MCF 10A (cell line): ENCODE measurements around the gene BAZ1B. TPM values are rescaled to one million over a fixed set of nuclear protein-coding genes. Genes with fewer than 3 reads are reported as not detected.
"Not testable (repeated sequence)": the region's sequence is repeated elsewhere in the genome, so short reads cannot be mapped to it uniquely, and the experiment has no call there.

Experiments
- BruUV-seq: library from RNA; stranded (reverse); fragments of 400-500 nt; replicated peaks from 2 replicates; lab custom pipeline; 2021; lab: Mats Ljungman, UMichigan
- CTCF ChIA-PET: fragments of 300-600 bp; sonication (Branson Sonifier 250); formaldehyde crosslinking; extraction: SDS; loops from one replicate; lab custom pipeline; 2021; ENCODE audit warnings: antibody characterized with exemption, inconsistent platforms; lab: Yijun Ruan, JAX
- POLR2A ChIA-PET: fragments of 300-600, 350-650 bp; sonication (Branson Sonifier 250); formaldehyde crosslinking; extraction: SDS; loops from one replicate; lab custom pipeline; 2020; ENCODE audit warnings: antibody characterized with exemption, inconsistent platforms; lab: Yijun Ruan, JAX
- DNase-seq: peaks from one replicate; pipeline ENCODE4 v3.0.0-alpha.2; 2018; ENCODE audit not compliant: unreplicated experiment
- H3K27ac Mint-ChIP-seq: one replicate; pipeline ENCODE4 v1.8.0; 2022; ENCODE audit warnings: mild to moderate bottlenecking, low read depth, mixed read lengths; ENCODE audit not compliant: unreplicated experiment
- H3K27me3 Mint-ChIP-seq: one replicate; pipeline ENCODE4 v1.8.0; 2022; ENCODE audit warnings: mixed read lengths; ENCODE audit not compliant: insufficient read depth, unreplicated experiment
- H3K36me3 Mint-ChIP-seq: one replicate; pipeline ENCODE4 v1.8.0; 2022; ENCODE audit warnings: mild to moderate bottlenecking, moderate library complexity, mixed read lengths; ENCODE audit not compliant: insufficient read depth, unreplicated experiment
- H3K4me1 Mint-ChIP-seq: one replicate; pipeline ENCODE4 v1.8.0; 2022; ENCODE audit warnings: mixed read lengths; ENCODE audit not compliant: insufficient read depth, unreplicated experiment
- H3K4me3 Mint-ChIP-seq: one replicate; pipeline ENCODE4 v1.8.0; 2022; ENCODE audit warnings: mild to moderate bottlenecking, moderate library complexity, mixed read lengths; ENCODE audit not compliant: unreplicated experiment
- H3K9me3 Mint-ChIP-seq: one replicate; pipeline ENCODE4 v1.8.0; 2022; ENCODE audit warnings: mixed read lengths; ENCODE audit not compliant: unreplicated experiment
- intact Hi-C: fragments of 100-400 bp; cut with micrococcal nuclease; formaldehyde crosslinking; loops from 2 replicates; pipeline ENCODE4 v1.14.1; 2022
- total RNA-seq: library from RNA; stranded (reverse); gene quantifications from 2 replicates; pipeline ENCODE4 v1.2.3, GENCODE V29; 2022
- TF ChIP-seq, protein P1 (sequence below): fragments of 200-600 bp; IDR thresholded peaks from one replicate; pipeline ENCODE4 v1.8.0; 2022; ENCODE audit warnings: antibody characterized with exemption, mild to moderate bottlenecking; ENCODE audit not compliant: unreplicated experiment

The BAZ1B gene
- total RNA-seq, 1 experiment from 2014 or later: 86.7 TPM

DNA sequence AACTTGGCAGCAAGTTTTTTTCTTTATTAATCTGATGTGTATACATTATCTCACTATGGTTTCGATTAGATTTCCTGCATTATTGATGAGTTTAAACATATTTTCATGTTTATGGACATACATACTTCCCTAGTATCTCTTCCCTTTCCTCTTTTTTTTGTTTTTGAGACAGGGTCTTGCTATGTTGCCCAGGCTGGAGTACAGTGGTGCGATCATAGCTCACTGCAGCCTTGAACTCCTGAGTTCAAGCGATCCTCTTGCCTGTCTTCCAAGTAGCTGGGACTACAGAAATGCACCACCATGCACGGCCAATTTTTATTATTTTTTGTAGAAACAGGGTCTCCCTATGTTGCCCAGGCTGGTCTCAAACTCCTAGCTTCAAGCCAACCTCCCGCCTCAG lies 18.9 kb downstream of the BAZ1B start:
- TF ChIP-seq, protein P1, sequence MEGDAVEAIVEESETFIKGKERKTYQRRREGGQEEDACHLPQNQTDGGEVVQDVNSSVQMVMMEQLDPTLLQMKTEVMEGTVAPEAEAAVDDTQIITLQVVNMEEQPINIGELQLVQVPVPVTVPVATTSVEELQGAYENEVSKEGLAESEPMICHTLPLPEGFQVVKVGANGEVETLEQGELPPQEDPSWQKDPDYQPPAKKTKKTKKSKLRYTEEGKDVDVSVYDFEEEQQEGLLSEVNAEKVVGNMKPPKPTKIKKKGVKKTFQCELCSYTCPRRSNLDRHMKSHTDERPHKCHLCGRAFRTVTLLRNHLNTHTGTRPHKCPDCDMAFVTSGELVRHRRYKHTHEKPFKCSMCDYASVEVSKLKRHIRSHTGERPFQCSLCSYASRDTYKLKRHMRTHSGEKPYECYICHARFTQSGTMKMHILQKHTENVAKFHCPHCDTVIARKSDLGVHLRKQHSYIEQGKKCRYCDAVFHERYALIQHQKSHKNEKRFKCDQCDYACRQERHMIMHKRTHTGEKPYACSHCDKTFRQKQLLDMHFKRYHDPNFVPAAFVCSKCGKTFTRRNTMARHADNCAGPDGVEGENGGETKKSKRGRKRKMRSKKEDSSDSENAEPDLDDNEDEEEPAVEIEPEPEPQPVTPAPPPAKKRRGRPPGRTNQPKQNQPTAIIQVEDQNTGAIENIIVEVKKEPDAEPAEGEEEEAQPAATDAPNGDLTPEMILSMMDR: no peak
- ChIA-PET CTCF (interaction anchor here (0.7 kb wide), 1 partner anchor 553 kb away, joined by 3 read pairs; no protein-coding TSS in a partner anchor), POLR2A (interaction anchor here (0.9 to 1.8 kb wide), 2 partner anchors 12 to 16 kb away, joined by 3 to 7 read pairs; no protein-coding TSS in a partner anchor)
- Mint-ChIP-seq H3K4me1 (no peaks in the 10 kb centered on the region), H3K27ac (no peak overlapping the region), H3K27me3 (no peaks in the 10 kb centered on the region), H3K36me3 (peaks cover 91% of the 10 kb centered on the region), H3K9me3 (no peaks in the 10 kb centered on the region), H3K4me3 (no peak overlapping the region)
- DNase-seq: no peak
- intact Hi-C loops: no loop called here
- no TSS peak for BruUV-seq

DNA sequence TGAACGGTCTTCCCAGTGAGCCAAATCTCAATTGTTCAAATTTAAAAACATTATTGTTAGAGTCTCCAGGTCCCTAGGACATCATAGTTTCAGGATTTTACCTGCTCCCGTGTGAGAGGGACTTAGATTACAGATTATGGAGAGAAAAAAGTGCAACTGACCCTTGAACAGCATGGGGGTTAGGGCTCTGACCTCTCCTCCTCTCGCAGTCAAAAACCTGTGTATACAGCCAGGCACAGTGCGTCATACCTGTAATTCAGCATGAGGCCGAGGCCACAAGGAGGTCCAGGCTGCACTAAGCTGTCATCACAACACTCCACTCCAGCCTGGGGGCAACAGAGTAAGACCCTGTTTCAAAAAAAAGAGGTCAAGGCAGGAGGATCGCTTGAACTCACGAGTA lies 25.5 kb downstream of the BAZ1B start:
- TF ChIP-seq, protein P1: no peak
- H3K27me3 Mint-ChIP-seq: no peaks in the 10 kb centered on the region
- CTCF ChIA-PET: interaction anchor here (2.2 kb wide), 1 partner anchor 45 kb away, joined by 8 read pairs; no protein-coding TSS in a partner anchor
- POLR2A ChIA-PET: interaction anchor here (0.8 kb wide), 1 partner anchor 9 kb away, joined by 3 read pairs; no protein-coding TSS in a partner anchor
- H3K27ac Mint-ChIP-seq: no peak overlapping the region
- no peak overlapping the region for H3K4me3 Mint-ChIP-seq
- DNase-seq: no peak
- H3K4me1 Mint-ChIP-seq: no peaks in the 10 kb centered on the region
- no TSS peak for BruUV-seq
- peaks cover 86% of the 10 kb centered on the region for H3K36me3 Mint-ChIP-seq
- no peaks in the 10 kb centered on the region for H3K9me3 Mint-ChIP-seq
- intact Hi-C loops: no loop called here

DNA sequence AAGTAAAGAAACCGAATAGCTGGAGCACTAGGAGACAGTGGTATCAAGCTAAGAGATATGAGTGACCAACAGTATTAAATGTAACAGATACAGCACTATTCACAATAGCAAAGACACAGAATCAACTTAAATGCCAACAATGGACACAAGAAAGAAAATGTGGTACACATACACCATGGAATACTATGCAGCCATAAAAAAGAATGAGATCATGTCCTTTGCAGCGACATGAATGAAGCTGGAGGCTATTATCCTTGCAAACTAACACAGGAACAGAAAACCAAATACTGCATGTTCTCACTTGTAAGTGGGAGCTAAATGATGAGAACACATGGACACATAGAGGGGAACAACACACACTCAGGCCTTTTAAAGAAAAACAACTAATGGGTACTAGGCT lies 26.6 kb downstream of the BAZ1B start:
- H3K27ac Mint-ChIP-seq, H3K4me1 Mint-ChIP-seq, intact Hi-C loops, DNase-seq, POLR2A ChIA-PET, H3K9me3 Mint-ChIP-seq, BruUV-seq, H3K27me3 Mint-ChIP-seq, H3K4me3 Mint-ChIP-seq: not testable (repeated sequence)
- peaks cover 86% of the 10 kb centered on the region for H3K36me3 Mint-ChIP-seq
- CTCF ChIA-PET: interaction anchor here (0.6 to 2.2 kb wide), 2 partner anchors 11 to 44 kb away, joined by 3 to 8 read pairs; no protein-coding TSS in a partner anchor

DNA sequence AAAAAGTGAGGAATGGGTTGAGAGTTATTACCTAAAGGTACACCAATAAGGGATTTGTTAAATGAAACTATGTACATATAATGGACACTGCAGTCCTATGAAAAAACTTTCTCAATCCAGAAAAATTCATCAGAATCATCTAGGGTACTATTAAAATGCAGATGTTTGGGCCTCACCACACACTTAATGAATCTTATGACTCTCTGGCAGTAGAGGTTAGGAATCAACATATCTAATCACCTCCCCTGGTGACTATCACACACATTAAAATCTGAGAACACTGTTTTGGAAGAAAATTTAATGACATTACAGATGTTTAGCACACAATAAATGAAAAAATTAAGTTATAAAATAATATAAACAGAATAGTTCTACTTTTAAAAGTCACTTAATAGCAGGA lies 32.1 kb downstream of the BAZ1B start:
- no peaks in the 10 kb centered on the region for H3K27me3 Mint-ChIP-seq
- H3K9me3 Mint-ChIP-seq: no peaks in the 10 kb centered on the region
- no peak overlapping the region for H3K27ac Mint-ChIP-seq
- no peak for DNase-seq
- intact Hi-C loops: no loop called here
- TF ChIP-seq, protein P1: no peak
- CTCF ChIA-PET: no interaction called here
- POLR2A ChIA-PET: interaction anchor here (0.8 to 1.4 kb wide), 2 partner anchors 12 to 20 kb away, joined by 3 read pairs; no protein-coding TSS in a partner anchor
- no peaks in the 10 kb centered on the region for H3K4me1 Mint-ChIP-seq
- H3K4me3 Mint-ChIP-seq: no peak overlapping the region
- BruUV-seq: no TSS peak
- peaks cover 94% of the 10 kb centered on the region for H3K36me3 Mint-ChIP-seq
